HFFc6 (cell line): Measurements from ENCODE around the gene TBXAS1. TPM values are rescaled to one million over a fixed set of nuclear protein-coding genes. Genes with fewer than 3 reads are reported as not detected.

Experiments used
- DNase-seq: peaks from one replicate; pipeline ENCODE4 v3.0.0-alpha.2; 2018
- H3K27ac Mint-ChIP-seq: 2 replicates; pipeline ENCODE4 v1.8.0; 2020; ENCODE audit warnings: mild to moderate bottlenecking, mixed read lengths
- H3K27me3 Mint-ChIP-seq: 2 replicates; pipeline ENCODE4 v1.8.0; 2021; ENCODE audit warnings: mild to moderate bottlenecking, moderate library complexity, mixed read lengths; ENCODE audit not compliant: insufficient read depth
- H3K36me3 Mint-ChIP-seq: 2 replicates; pipeline ENCODE4 v1.8.0; 2021; ENCODE audit warnings: low read depth, mixed read lengths
- H3K4me1 Mint-ChIP-seq: 2 replicates; pipeline ENCODE4 v1.8.0; 2020; ENCODE audit warnings: low read depth, mixed read lengths
- H3K4me3 Mint-ChIP-seq: 2 replicates; pipeline ENCODE4 v1.8.0; 2020; ENCODE audit warnings: mild to moderate bottlenecking, moderate library complexity, mixed read lengths
- H3K9me3 Mint-ChIP-seq: 2 replicates; pipeline ENCODE4 v1.8.0; 2020; ENCODE audit warnings: mild to moderate bottlenecking, mixed read lengths
- CTCF ChIP-seq: fragments of 200-600 bp; sonication (generic); IDR thresholded peaks from 2 replicates; pipeline ENCODE4 v1.5.0; 2021; ENCODE audit warnings: antibody characterized with exemption, mild to moderate bottlenecking
- total RNA-seq, 6 experiments: library from RNA; stranded (reverse); fragmentation: NEBNext Ultra II Directional; extraction: Animal tissue kit (Norgen Biotek cat#: 25700); gene quantifications; 2 replicates in 1 of 6; 3 replicates in 5 of 6; pipeline ENCODE4 v1.2.3, GENCODE V29; 2021

TBXAS1 gene
- total RNA-seq, 6 experiments from 2014 or later = 0.47 to 1.8 (median 1.0) TPM

DNA sequence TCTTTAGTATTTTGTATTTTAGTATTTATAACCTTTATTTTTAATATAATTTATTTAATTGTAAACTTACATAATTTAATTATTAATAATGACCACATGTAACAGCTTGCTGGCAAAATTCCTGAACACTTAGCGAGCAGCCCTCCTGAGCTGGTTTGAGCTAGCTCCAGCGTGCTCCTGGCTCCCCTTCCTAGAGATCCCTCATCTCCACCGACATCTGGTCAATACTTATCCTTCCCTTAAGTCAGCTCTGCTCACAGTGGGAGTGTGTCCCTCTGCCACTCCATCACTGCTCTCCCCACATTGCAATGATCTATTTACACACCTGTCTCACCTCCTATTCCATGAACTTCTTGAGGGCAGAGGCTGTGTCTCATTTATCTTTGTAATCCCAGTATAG lies 20.6 kb upstream of the TBXAS1 start:
- H3K27ac Mint-ChIP-seq = no peak overlapping the region
- H3K4me1 Mint-ChIP-seq = peaks cover 7% of the 10 kb centered on the region
- peaks cover 12% of the 10 kb centered on the region for H3K9me3 Mint-ChIP-seq
- DNase-seq = no peak
- no peak for TF ChIP-seq CTCF
- 0 out of 2 replicates have a peak, but pooled peaks cover under 1% of the 10 kb centered on the region for H3K36me3 Mint-ChIP-seq
- H3K4me3 Mint-ChIP-seq = no peak overlapping the region
- peaks cover 29% of the 10 kb centered on the region for H3K27me3 Mint-ChIP-seq

GRCh38 chr7:139808846-139809442 lies 20.1 kb upstream of the TBXAS1 start:
- Mint-ChIP-seq H3K27ac (no peak overlapping the region), H3K9me3 (peaks cover 9% of the 10 kb centered on the region; the same call in 1 of the 2 replicates)

GRCh38 chr7:139811066-139811465 lies 18.0 kb upstream of the TBXAS1 start:
- H3K4me3 Mint-ChIP-seq = no peak overlapping the region
- peaks cover 4% of the 10 kb centered on the region for H3K9me3 Mint-ChIP-seq
- no peak overlapping the region for H3K27ac Mint-ChIP-seq
- peaks cover 43% of the 10 kb centered on the region for H3K27me3 Mint-ChIP-seq
- peaks cover 7% of the 10 kb centered on the region for H3K4me1 Mint-ChIP-seq
- no peak for DNase-seq
- no peak for TF ChIP-seq CTCF
- H3K36me3 Mint-ChIP-seq = peaks cover 3% of the 10 kb centered on the region; the same call in 1 of the 2 replicates

More at GRCh38 chr7:139808846-139809442, 20.1 kb upstream of the TBXAS1 start:
- Mint-ChIP-seq H3K36me3 (no peaks in the 10 kb centered on the region), H3K4me1 (peaks cover 7% of the 10 kb centered on the region), H3K4me3 (no peak overlapping the region), H3K27me3 (peaks cover 33% of the 10 kb centered on the region)
- no peak for DNase-seq
- no peak for TF ChIP-seq CTCF

DNA sequence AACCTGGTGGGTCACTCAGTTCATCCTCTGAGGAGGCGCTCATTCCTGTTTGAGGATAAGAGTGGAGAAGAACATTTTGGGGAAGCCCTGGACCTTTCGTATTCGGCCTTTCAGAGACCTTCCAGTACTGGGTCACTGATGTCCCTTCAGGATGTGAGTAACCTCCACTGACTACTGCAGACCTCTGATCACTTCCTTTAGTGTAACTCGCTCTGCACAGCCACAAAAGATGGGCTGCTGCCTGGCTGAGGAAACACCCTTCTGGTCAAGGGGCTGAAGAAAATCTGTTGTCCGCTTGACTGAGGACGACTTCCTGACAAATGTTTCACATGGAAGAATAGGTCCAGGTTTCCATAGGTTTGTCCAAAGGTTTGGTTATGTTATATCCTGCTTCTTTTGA lies 15.9 kb upstream of the TBXAS1 start:
- H3K27me3 Mint-ChIP-seq = peaks cover 57% of the 10 kb centered on the region
- H3K4me3 Mint-ChIP-seq = no peak overlapping the region
- H3K36me3 Mint-ChIP-seq = peaks cover 10% of the 10 kb centered on the region
- H3K4me1 Mint-ChIP-seq = peaks cover 7% of the 10 kb centered on the region
- H3K27ac Mint-ChIP-seq = no peak overlapping the region
- TF ChIP-seq CTCF = no peak
- H3K9me3 Mint-ChIP-seq = peaks cover 12% of the 10 kb centered on the region
- DNase-seq = no peak

- no peak for TF ChIP-seq CTCF
- peaks cover 54% of the 10 kb centered on the region for H3K27me3 Mint-ChIP-seq
- H3K4me3 Mint-ChIP-seq = no peak overlapping the region
- peaks cover 12% of the 10 kb centered on the region for H3K9me3 Mint-ChIP-seq
- peaks cover 10% of the 10 kb centered on the region for H3K36me3 Mint-ChIP-seq
- no peak for DNase-seq
- no peak overlapping the region for H3K27ac Mint-ChIP-seq
- H3K4me1 Mint-ChIP-seq = peaks cover 7% of the 10 kb centered on the region
Measured at GRCh38 chr7:139813689-139814088, 15.4 kb upstream of the TBXAS1 start.
